Non-pigmented ciliary epithelial cell (primary cell): ENCODE measurements around the gene SPRYD4.
"Not testable (repeated sequence)": the region's sequence is repeated elsewhere in the genome, so short reads cannot be mapped to it uniquely, and the experiment has no call there.

Experiments
- DNase-seq: peaks from one replicate; pipeline ENCODE4 v3.0.0-alpha.2; 2010; ENCODE audit warnings: low read depth

SPRYD4 gene

GRCh38 chr12:56476972-56477432 is 8.6 kb downstream of the SPRYD4 start:
- DNase-seq: no peak

GRCh38 chr12:56477521-56478225 is 9.3 kb downstream of the SPRYD4 start:
- no peak for DNase-seq

GRCh38 chr12:56479625-56480024 is 11.2 kb downstream of the SPRYD4 start:
- no peak for DNase-seq

GRCh38 chr12:56484566-56484965 is 16.2 kb downstream of the SPRYD4 start:
- no peak for DNase-seq

GRCh38 chr12:56486694-56487093 is 18.3 kb downstream of the SPRYD4 start:
- DNase-seq: no peak

- no peak for DNase-seq
Observed at GRCh38 chr12:56487448-56488040, 19.2 kb downstream of the SPRYD4 start.

- DNase-seq: peak; percentile 18
Observed at GRCh38 chr12:56488041-56488955, 19.9 kb downstream of the SPRYD4 start, which contains the start of gene GLS2. TSS of gene GLS2 (minus strand) at chr12:56488161. CDS start at chr12:56488118, 43 bp downstream.

- DNase-seq: no peak
Observed at GRCh38 chr12:56490360-56490759, 22.0 kb downstream of the SPRYD4 start.

GRCh38 chr12:56493409-56494105 is 25.2 kb downstream of the SPRYD4 start:
- not testable (repeated sequence) for DNase-seq

- not testable (repeated sequence) for DNase-seq
Observed at GRCh38 chr12:56494106-56494415, 25.7 kb downstream of the SPRYD4 start.

- not testable (repeated sequence) for DNase-seq
Observed at GRCh38 chr12:56494481-56494880, 26.1 kb downstream of the SPRYD4 start.

- DNase-seq: not testable (repeated sequence)
Observed at GRCh38 chr12:56496704-56497103, 28.3 kb downstream of the SPRYD4 start.

GRCh38 chr12:56498126-56498902 is 29.9 kb downstream of the SPRYD4 start:
- DNase-seq: not testable (repeated sequence)

- not testable (repeated sequence) for DNase-seq
Observed at GRCh38 chr12:56499452-56499851, 31.1 kb downstream of the SPRYD4 start.

- DNase-seq: not testable (repeated sequence)
Observed at GRCh38 chr12:56499879-56500278, 31.5 kb downstream of the SPRYD4 start.

GRCh38 chr12:56510786-56511185 is 42.4 kb downstream of the SPRYD4 start:
- no peak for DNase-seq

GRCh38 chr12:56514014-56514318 is 45.6 kb downstream of the SPRYD4 start:
- not testable (repeated sequence) for DNase-seq

- DNase-seq: no peak
Observed at GRCh38 chr12:56517854-56518253, 49.5 kb downstream of the SPRYD4 start.

GRCh38 chr12:56518570-56518969 is 50.2 kb downstream of the SPRYD4 start:
- no peak for DNase-seq

- no peak for DNase-seq
Observed at GRCh38 chr12:56520048-56520447, 51.7 kb downstream of the SPRYD4 start.

GRCh38 chr12:56520506-56520905 is 52.1 kb downstream of the SPRYD4 start:
- no peak for DNase-seq
